HG02973 (cell line): ENCODE results near the gene UPK2.

Experiments
- ATAC-seq: cut with Tn5 transposase; IDR thresholded peaks from one replicate; pipeline ENCODE4 v1.9.1; 2021; ENCODE audit warnings: moderate library complexity; ENCODE audit not compliant: unreplicated experiment

The UPK2 gene

DNA sequence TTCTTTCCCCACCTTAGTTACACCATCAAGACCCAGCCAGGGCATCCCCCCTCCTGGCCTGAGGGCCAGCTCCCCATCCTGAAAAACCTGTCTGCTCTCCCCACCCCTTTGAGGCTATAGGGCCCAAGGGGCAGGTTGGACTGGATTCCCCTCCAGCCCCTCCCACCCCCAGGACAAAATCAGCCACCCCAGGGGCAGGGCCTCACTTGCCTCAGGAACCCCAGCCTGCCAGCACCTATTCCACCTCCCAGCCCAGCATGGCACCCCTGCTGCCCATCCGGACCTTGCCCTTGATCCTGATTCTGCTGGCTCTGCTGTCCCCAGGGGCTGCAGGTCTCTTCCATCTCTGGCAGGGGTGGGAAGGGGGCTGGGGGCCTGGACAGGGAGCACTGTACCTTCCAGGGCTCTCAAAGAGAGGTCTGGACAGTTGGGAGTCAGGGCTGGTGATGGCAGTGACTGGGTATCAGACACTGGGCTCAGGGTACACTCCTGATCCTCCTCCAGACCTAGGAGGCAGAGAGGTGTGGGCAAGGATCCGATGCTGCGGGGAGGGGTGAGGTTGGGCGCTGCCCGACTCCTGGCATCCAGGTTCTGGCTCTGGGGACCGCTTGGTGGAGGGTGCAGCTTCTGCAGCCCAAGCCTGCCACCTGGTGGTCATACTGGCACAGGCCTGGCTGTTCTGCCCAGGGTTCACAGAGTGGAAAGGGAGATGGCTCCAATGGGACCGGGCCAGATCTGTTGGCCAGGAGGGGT lies at the start of gene UPK2:
Gene UPK2, plus strand, starts transcription at position 205 of the 753 bp plus-strand sequence. Its CDS starts 53 bp downstream, at position 258.
- no peak for ATAC-seq

DNA sequence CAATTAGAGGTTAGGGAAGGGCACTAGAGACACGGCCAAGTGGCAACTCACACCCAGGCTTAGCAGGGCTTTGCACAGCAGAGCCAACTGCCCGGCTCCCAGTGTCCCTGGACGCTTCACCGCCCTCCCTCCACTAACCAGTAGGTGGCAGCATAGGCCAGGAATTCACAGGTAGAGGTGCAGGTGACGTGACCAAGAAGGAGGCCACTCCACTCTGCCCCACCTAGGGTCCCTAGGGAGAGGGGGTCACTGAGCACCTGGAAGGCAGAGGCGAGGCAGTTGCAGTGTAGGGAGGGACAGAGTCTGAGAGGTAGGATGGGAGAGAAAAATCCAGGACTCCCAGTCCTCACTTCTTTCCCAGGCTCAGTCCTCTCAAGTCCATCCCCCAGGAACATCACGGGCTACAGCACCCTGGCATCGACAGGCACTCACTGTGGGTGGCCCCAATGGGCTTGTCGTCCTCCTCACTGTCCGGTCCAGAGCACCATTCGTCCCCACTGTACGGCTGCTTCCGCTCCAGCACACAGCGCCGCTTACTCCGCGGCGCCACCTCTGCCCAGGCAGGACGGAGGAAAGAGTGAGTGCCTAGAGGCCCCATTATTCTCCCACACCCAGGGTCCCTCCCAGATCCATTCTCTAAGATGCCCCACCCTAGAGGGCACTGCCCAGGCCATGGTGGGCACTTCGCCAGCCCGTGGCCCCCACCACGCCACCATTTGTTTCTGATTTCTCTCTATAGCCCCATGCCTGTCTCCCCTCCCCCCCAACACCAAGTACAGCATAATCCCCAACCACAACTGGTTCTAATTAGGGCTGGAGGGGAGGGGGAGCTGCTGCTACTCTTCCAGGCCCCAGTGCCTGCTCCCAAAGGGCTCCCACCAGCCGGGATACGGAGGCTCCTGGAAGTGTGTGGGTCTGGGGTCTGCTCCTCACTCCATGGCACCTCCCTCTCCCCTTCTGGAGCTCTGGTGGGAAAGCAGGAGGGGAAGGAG lies 48.8 kb upstream of the UPK2 start:
- no peak for ATAC-seq

DNA sequence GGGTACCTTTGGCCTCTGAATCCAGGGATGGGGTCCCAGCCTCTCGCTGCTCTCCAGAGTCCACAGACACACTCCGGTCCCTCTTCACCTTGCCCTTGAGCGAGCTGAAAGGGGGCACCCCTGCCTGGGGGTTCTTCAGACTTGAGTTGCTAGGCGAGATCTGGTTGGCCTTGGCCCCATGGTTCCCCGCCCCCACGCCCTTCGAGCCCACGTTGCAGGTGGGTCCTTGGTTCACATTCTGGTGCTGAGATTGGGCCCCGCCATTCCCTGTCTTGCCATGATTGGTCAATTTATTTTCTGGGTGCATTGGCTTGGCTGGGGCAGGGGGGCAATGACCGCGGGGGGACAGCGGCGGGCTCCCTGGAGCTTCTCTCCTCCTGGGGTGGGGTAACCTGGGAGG lies 47.8 kb upstream of the UPK2 start:
- ATAC-seq = no peak

DNA sequence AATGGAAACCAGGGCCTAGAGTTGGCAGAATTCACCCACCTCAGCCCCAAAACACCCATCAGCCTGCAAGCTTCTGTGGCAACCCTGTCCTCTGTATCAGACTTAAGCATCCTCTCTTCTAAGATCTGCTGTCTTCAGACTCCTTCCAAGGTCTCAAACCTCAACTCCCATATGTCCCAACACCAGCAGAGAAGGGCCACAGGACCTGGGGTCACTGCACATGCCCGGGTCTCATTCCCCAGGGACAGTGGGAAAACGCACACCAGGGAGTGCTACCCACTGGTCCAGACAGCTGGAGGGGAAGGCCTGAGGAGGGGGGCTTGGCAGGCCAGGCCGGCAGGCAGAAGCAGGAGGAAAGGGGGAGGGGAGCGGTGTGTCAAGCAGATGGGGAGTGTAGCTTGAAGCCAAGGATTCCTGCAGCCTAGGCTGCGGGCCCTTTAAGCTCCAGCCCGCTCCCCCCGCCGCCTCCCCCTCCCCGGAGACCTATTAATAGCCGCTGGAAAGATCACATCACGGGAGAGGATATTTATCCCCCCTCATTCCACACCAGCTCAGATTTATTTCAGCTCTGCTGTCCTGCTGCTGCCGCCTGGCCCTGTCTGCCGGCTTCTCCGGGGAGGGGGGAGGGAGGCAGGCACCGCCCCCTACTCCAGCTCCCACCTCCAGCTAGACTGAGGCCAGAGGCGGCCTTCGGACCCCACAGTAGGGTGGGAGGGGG lies 47.0 kb upstream of the UPK2 start:
- no peak for ATAC-seq

DNA sequence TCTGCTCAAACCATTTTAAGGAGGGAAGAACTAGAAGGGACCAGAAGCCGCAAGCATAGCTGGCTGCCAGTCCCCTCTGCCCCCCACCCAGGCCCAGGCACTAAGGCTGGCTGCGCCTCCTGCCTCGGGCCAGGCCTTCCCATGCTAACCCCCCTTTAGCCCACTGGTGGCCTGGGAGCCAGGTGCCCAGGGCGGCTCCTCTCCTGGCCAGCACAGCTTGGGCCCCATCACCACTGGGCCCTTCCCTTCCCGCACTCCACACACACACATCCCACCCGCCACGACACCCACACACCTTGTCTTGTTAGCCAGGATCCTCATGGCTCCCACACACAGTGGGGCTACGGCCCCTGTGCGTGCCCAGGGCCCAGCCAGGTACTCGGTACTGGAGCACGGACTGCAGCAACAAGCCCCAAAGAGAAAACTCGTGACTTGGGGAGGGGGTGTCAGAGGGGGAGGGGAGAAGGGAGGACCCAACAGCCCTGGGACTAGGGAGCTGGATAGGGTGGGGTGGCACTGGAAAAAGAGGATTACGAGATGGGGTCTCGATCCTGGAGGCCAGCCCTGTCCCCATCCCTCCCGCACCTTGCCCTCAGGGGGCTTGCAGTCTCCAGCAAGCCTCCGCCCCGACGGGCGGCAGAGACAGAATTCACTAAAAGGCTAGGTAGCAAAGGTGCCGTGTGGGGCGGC lies 46.3 kb upstream of the UPK2 start:
- ATAC-seq = no peak

DNA sequence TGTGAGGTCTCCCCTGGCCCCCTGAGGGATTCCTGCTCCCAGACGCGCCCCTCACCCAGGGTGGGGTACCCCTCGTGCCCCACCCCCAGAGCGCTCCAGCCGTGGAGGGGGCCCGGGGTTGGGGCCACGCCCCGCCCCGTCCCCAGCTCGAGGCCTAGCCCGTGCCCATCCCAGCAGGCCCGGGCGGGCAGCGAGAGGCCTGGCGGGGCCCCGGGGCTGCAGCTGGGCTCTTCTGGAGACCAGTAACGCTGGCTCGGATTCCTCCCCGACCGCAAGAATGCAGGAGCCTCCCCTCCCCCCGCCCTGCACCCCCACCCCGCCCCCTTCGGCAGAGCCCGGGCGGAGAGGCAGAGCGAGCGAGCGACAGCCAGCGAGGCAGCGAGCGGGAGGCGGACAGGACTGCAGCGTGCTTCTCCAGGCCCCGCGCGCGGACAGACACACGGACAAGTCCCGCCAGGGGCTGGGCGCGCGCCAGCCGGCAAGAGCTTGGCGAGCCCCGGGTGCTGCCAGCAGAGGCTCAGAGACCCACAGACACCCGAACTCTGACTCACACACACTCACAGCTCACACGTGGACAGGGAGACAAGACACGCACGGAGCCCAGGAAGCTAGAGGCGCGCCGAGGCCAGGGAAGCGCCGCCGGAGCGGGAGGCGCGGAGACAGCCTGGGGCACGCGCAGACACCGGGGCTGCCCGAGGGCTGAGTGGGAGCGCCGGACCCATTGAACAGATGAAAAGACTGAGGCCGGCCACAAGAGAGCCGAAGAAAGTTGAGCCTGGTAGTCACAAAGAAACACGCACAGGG lies 45.6 kb upstream of the UPK2 start:
- ATAC-seq = no peak

DNA sequence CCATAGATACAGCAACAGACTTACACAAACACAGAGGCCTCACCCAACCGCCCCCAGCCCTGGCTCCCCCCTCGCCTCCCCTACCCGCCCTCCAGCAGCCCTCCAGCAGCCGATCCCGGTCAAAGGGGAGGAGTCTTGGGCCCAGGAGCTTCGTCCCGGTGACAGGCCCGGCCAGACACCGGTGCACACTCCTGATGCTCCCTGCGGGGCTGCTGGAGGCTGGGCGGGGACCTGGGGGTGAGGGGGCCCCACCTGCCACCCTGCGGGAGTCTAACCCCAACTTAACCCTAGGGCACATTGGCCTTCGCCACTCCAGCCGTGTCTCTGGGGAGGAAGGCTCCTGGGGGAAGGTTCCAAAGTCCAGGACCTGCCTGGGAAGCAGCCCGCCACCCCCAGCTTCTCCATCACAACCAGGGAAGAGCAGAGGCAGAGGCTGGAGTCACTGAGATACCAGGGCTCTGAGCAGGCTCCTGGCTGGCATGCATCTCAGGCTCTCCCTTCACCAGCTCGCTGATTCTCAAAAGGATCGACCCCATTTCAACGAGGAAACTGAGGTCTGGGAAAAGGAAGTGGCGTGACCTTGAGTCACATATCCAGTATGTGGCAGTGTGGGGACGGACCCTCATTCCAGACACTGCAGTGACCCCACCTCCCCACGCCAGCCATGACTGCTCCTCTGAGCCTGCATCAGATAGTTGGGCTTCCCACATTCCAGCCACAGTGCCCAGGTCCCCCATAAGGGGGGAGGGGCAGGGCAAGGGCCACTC lies 44.8 kb upstream of the UPK2 start:
- no peak for ATAC-seq

DNA sequence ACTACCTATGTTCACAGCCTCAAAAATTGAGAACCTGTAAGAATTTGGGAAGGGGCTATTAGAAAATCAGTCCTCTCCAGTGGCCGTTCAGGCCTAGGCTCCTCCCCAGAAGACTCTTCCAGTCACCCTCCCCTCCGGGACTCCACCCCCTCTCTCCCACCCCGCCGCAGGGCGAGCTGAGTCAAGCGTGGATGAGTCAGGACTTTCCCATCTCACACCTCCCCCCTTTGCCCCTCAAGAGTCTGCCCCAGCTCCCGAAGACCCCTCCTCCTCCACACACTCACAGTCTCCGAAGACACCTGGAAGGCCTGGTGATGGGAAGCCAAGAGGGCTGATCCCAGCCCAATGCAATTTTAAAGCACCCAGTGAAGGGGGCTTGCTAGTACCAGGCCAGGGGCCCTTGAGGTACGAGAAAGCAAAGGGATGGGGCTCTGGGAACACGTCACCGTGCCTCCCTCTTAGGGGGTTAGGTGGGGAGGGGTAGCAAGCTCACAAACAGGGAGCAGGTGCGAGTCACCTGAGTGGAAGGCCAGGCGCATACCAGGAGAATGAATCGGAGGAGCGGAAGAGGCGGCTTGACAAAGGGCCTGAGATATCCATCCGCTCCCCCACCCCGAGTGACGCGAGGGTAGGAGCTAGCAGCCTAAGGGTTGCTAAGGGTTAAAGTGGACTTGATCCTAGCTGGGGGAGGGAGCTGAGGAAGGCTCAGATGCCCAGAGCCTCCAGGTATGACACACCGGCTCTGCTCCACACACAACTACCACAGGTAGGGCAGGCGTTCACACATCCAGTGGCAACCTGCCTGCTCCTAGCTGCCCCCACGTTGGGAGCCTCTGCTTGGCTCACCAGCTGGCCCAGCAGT lies 44.0 kb upstream of the UPK2 start:
- ATAC-seq = no peak

DNA sequence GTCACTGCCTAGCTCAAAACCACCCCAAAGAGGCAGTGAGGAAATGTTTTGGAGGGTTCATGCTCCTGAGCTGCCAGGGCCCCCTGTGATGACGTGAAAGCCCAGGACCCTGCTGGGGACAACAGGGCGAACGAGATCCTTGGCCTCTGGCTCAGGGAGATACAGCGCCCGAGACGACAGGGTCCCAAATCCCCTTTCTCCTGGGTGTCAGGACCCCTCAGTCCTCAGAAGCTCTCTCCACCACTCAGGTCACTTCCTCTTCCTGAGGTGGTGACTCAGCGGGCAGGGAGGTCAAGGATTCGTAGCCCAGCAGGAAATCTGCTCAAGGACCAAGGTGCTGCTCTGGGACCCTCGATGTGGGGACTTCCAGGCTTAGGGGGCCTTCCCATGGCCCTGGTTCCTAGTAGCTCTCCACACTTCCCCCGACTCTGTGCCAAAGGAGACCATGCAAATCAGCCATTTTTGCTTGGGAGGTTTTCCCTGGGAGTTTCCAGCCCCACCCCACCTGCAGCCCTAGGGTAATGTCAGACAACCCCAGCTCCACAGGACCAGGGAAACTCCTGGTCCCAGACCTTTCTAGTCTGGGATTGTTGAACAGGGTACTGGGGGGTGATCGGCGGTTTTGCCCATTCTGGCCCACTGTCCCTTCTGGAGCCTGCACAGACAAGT lies 43.2 kb upstream of the UPK2 start:
- no peak for ATAC-seq

DNA sequence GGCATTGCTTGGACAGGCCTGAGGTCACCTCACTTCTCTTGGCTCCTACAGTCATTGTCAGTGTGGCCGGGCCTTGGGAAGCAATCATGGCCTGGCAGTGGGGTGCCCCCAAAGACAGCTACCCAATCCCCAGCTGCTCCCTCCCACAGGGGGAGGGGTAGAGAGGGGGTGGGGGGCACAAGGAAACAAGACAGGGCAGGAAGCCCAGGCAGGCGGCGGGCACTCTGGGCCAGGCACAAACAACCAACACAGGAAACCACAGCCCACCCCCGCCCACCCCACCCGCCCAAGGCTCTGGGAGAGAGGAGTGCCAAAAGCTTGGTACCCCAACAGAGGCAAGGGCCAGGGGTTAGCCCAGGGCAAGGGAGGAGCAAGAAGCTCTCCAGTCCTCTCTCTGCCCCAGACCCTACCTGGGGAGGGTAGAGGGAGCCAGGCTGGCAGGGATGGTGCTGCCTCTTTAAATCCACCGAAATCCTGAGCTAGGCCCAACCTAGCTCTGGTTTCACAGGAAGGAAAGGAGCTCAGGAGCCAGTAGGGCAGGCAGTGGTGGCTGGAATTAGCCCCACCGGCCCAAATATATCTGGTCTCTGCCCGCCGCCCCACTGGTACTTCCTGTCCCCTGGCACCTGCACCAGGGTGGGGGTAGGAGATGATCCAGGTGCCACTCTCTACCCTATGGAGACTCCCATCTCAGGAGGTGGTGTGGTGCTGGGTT lies 42.5 kb upstream of the UPK2 start:
- ATAC-seq = no peak

DNA sequence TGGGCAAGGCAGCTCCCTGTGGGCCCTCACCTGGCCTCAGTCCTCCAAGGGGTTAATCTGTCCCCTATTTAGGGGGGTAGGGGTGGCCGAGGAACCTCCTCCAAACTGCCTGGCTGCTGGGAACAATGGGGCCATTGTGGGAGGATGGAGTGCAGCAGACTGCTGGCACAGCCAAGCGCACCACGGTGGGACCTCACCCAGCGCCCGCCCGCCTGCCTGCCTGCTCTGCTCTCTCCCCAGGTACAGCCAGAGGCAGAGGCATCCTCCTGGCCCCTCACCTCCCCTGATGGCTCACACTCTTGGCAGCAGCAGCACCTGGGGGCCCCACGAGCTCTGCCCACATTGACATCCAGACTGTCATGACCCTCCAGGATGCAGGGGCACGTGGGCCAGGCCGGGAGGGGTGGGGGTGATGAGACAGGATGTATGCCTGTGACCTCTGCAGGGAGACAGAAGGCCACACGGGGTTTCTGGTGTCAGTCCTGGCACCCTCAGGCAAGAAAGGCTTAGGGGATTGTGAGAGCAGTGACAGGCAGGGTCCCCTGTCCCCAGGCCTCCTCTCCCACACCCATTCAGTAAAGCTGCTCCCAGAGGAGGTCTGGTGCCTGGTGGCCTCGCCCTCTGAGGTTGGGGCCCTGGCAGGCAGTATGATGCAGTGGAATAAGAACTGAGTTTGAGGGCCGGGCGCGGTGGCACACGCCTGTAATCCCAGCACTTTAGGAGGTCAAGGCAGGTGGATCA lies 41.8 kb upstream of the UPK2 start:
- no peak for ATAC-seq

DNA sequence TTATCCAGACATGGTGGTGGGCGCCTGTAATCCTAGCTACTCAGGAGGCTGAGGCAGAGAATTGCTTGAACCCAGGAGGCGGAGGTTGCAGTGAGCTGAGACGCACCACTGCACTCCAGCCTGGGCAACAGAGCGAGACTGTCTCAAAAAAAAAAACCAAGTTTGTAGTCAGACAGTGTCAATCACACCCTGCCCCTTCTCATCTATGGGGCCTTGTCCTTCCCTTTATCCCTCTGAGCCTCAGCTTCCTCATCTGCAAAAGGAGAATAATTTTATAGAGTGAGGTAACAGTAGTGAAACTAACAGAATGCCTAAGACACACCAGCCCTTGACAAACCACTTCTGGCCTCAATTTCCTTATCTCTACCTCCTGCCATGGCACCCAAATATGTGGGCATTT lies 41.1 kb upstream of the UPK2 start:
- no peak for ATAC-seq

DNA sequence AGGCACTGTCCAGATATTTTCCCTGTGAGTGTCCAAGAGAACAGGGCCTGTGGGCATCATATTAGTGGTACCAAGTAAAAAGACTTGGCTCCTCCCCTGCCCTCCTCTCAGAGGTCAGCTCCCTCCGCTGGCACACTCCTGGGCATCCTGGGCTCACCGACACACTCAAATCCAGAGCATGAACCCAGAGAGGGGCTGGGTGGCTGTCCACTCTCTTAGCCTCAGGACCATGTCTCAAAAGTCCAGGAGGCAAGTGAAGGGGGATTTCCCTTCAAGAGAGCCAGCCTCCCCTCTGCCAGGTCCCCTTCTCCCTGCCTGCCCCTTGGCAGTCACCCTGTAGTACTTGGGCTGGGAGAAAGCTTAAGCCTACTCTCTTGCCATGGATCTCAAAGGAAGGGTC lies 40.7 kb upstream of the UPK2 start:
- ATAC-seq = no peak

DNA sequence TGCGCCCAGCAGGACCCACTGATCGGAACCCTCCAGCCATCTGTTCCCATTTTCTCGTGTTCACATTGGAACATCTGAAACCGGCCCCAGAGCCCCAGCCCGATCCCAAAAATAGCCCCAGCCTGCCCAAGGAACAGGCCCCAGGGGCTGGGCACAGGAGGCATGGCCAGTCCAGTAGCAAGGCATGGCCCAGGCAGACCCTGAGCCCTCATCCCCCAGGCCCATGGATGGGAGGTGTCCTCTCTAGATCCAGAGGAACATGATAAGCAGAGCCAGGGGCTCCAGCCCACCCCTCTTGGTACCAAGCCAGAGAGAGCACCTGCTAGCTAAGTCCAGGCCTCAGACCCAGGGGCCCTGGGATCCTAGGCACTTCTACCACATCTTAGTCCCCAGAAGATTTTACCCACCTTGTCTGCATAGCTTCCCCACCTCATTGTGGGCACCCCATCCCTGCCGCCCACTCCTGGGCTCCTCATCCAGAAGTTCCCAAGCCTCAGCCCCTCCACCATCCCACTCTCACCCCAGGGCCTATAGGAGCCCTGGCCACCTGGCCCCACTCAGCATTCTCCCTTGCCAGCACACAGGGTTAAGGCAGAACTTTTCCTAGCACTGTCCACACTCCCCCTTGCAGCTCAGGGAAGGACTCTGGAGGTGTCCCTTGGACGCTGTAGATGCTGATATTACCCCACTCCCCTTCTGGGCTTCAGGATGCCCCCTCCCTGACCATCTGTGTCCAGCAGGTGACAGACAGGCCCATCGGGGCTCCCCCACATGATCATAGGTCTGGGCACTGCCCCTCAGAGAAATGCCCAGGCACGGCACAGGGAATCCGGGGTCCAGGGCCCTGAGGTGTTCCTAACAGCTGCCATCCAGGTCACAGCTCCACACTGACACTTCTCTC lies 39.9 kb upstream of the UPK2 start:
- ATAC-seq = no peak

DNA sequence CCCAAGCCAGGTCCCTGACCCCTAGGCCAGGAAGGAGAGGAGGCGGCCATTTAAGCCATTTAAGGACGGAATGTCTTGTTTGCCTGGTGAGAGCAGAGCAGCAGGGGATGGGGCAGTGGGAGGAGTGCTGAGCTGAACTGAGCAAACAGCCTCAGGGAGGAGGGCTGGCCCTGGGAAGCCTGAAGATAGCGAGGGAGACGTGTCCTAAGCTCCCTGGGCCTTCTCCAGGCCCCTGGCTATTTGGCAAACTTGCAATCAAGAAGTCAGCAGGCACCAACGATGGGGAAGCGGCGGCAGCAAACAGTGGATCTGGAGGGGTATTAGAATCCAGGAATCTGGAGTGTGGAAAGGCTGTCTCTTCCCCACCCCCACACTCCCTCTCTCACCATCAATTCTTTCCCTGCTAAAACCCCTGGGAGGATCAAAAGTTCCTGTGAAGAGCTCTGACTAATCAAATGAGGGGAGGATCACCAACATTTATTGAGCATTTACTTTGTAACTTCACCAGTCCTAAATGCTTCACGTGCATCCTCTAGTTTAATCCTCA lies 39.2 kb upstream of the UPK2 start:
- ATAC-seq = no peak
